SK-N-SH (cell line): Measurements from ENCODE around the gene CLDN5. TPM values are rescaled to one million over a fixed set of nuclear protein-coding genes. Genes with fewer than 3 reads are reported as not detected.

ENCODE experiments used
- CTCF ChIA-PET: fragments of 300-600, 350-600 bp; formaldehyde crosslinking; extraction: SDS; loops from one replicate; lab custom pipeline; 2021; lab: Yijun Ruan, JAX
- POLR2A ChIA-PET: fragments of 350-600 bp; sonication (Branson Sonifier 250); formaldehyde crosslinking; extraction: SDS; loops from one replicate; lab custom pipeline; 2020; ENCODE audit warnings: antibody characterized with exemption, inconsistent platforms; lab: Yijun Ruan, JAX
- DNase-seq: peaks from one replicate; pipeline ENCODE4 v3.0.0; 2012
- H2AFZ ChIP-seq: fragments of 200-600 bp; sonication (generic); 2 replicates; pipeline ENCODE4 v1.8.1; 2016; ENCODE audit warnings: antibody characterized with exemption, mild to moderate bottlenecking, low read depth
- H3F3A ChIP-seq: fragments of 200-600 bp; sonication (generic); replicated peaks from 2 replicates; pipeline ENCODE3; 2016; ENCODE audit warnings: antibody characterized with exemption, mild to moderate bottlenecking; ENCODE audit not compliant: insufficient read depth
- H3K27ac ChIP-seq, 2 experiments: fragments of 200-500 bp in 1 of 2; fragments of 200-600 bp in 1 of 2; sonication (Bioruptor generic) in 1 of 2; sonication (generic), shearing (Covaris generic) in 1 of 2; 2 replicates each; pipeline versions ENCODE4 v1.5.1 to v1.6.1; 2014 to 2016; ENCODE audit warnings: low read depth in 2 of 2, inconsistent platforms in 1 of 2, low read length in 1 of 2, mild to moderate bottlenecking in 1 of 2, mixed read lengths in 1 of 2
- H3K27me3 ChIP-seq: fragments of 200-600 bp; sonication (generic), shearing (Covaris generic); 2 replicates; pipeline ENCODE4 v1.6.1; 2016; ENCODE audit warnings: mixed run types; ENCODE audit not compliant: insufficient read depth
- H3K36me3 ChIP-seq, 2 experiments: fragments of 200-500 bp in 1 of 2; fragments of 200-600 bp in 1 of 2; sonication (Bioruptor generic) in 1 of 2; sonication (generic) in 1 of 2; replicated peaks in 1 of 2; 2 replicates each; pipeline versions ENCODE3 to v1.5.1; 2014 to 2016; ENCODE audit warnings: low read length in 1 of 2, mild to moderate bottlenecking in 1 of 2; ENCODE audit not compliant: insufficient read depth in 2 of 2, control insufficient read depth in 1 of 2
- H3K4me1 ChIP-seq, 2 experiments: fragments of 200-500 bp in 1 of 2; fragments of 200-600 bp in 1 of 2; sonication (Bioruptor generic) in 1 of 2; sonication (generic), shearing (Covaris generic) in 1 of 2; 2 replicates each; pipeline versions ENCODE4 v1.5.1 to v1.6.1; 2014 to 2016; ENCODE audit warnings: low read depth in 1 of 2, low read length in 1 of 2, mixed run types in 1 of 2; ENCODE audit not compliant: insufficient read depth in 2 of 2, control insufficient read depth in 1 of 2
- H3K4me2 ChIP-seq: fragments of 200-600 bp; sonication (generic), shearing (Covaris generic); 2 replicates; pipeline ENCODE4 v1.6.1; 2017; ENCODE audit warnings: mixed run types
- H3K4me3 ChIP-seq, 2 experiments: fragments of 200-500 bp in 1 of 2; fragments of 200-600 bp in 1 of 2; sonication (Bioruptor generic) in 1 of 2; sonication (generic), shearing (Covaris generic) in 1 of 2; 2 replicates each; pipeline versions ENCODE4 v1.5.1 to v1.8.1; 2014 to 2016; ENCODE audit warnings: low read depth in 2 of 2, inconsistent platforms in 1 of 2, low read length in 1 of 2, mild to moderate bottlenecking in 1 of 2, mixed read lengths in 1 of 2, moderate library complexity in 1 of 2
- H3K79me2 ChIP-seq: fragments of 200-600 bp; sonication (generic); 2 replicates; pipeline ENCODE4 v1.8.1; 2017; ENCODE audit warnings: mild to moderate bottlenecking; ENCODE audit not compliant: insufficient read depth
- H3K9ac ChIP-seq: fragments of 200-600 bp; sonication (generic); 2 replicates; pipeline ENCODE4 v1.6.1; 2017; ENCODE audit warnings: mixed run types
- H3K9me2 ChIP-seq: fragments of 200-600 bp; sonication (generic); 2 replicates; pipeline ENCODE4 v1.6.1; 2017; ENCODE audit warnings: mixed run types
- H3K9me3 ChIP-seq: fragments of 200-600 bp; sonication (generic); 2 replicates; pipeline ENCODE4 v1.6.1; 2017; ENCODE audit warnings: mixed run types, mild to moderate bottlenecking, moderate library complexity
- H4K20me1 ChIP-seq: fragments of 200-600 bp; sonication (generic); 2 replicates; pipeline ENCODE4 v1.6.1; 2017; ENCODE audit warnings: mild to moderate bottlenecking, mixed run types; ENCODE audit not compliant: insufficient read depth
- CHD2 ChIP-seq: fragments of 150-350 bp; IDR thresholded peaks from 2 replicates; pipeline ENCODE4 v1.6.1; 2018; ENCODE audit warnings: low read length; ENCODE audit not compliant: partially characterized antibody
- ELF1 ChIP-seq: IDR thresholded peaks from 2 replicates; pipeline ENCODE4 v1.4.0; 2012
- FOXJ3 ChIP-seq: sonication (generic); formaldehyde crosslinking; IDR thresholded peaks from 2 replicates; pipeline ENCODE4 v1.5.1; 2020; ENCODE audit warnings: mild to moderate bottlenecking, missing genetic modification reagents
- FOXM1 ChIP-seq: IDR thresholded peaks from 2 replicates; pipeline ENCODE4 v1.4.0; 2012; ENCODE audit warnings: low read depth, mild to moderate bottlenecking
- POLR2AphosphoS5 ChIP-seq: IDR thresholded peaks from 2 replicates; pipeline ENCODE4 v1.6.1; 2012; ENCODE audit warnings: low read depth, low read length
- RFX5 ChIP-seq: IDR thresholded peaks from 2 replicates; pipeline ENCODE4 v1.6.1; 2012; ENCODE audit warnings: mild to moderate bottlenecking, improper control_type of control experiment, low read length
- SMC3 ChIP-seq: IDR thresholded peaks from 2 replicates; pipeline ENCODE4 v1.6.1; 2012; ENCODE audit warnings: low read depth, low read length, improper control_type of control experiment
- TCF12 ChIP-seq: IDR thresholded peaks from 2 replicates; pipeline ENCODE4 v1.4.0; 2012
- YY1 ChIP-seq: IDR thresholded peaks from 2 replicates; pipeline ENCODE4 v1.4.0; 2012; ENCODE audit warnings: low read depth, mild to moderate bottlenecking
- WGBS: methylation state at CpG from one replicate; pipeline ENCODE4 v1.1.6; 2017; ENCODE audit warnings: low lambda C conversion rate; 5-methylcytosine and 5-hydroxymethylcytosine counted together
- polyA plus RNA-seq, 3 experiments: library from polyadenylated mRNA; depleted of rRNA; stranded (reverse); fragments of >200 nt; gene quantifications; 2 replicates each; pipeline ENCODE4 v1.2.3, GENCODE V29; 2012
- TF ChIP-seq, protein P1 (sequence below): fragments of 150-350 bp; IDR thresholded peaks from 2 replicates; pipeline ENCODE4 v1.6.1; 2017; ENCODE audit warnings: antibody characterized with exemption, low read length, low read depth, borderline replicate concordance
- TF ChIP-seq, protein P2 (sequence below): IDR thresholded peaks from 2 replicates; pipeline ENCODE4; 2012

CLDN5 gene
- polyA plus RNA-seq, 1 of the 3 experiments (the other 2 are of a cell fraction) = not detected

DNA sequence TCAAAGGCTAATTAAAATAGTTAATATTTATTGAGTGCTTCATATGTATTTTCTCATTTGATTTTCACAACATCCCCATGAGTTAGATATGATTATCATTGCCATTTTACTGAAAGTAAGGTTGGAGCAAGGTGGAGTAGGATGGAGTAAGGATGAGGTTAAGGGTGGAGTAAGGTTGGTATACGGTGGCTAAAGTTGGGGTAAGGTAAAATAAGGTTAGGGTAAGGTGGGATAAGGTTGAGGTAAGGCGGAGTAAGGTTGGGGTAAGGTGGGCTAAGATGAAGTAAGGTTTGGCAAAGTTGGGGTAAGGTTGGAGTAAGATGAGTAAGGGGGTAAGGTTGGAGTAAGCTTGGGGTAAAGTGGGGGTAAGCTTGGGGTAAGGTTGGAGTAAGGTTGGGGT is 45.8 kb upstream of the CLDN5 start:
- CTCF ChIA-PET = interaction anchor here (0.9 kb wide), 1 partner anchor 9 kb away, joined by 3 read pairs; no protein-coding TSS in a partner anchor
- POLR2A ChIA-PET = no interaction called here

DNA sequence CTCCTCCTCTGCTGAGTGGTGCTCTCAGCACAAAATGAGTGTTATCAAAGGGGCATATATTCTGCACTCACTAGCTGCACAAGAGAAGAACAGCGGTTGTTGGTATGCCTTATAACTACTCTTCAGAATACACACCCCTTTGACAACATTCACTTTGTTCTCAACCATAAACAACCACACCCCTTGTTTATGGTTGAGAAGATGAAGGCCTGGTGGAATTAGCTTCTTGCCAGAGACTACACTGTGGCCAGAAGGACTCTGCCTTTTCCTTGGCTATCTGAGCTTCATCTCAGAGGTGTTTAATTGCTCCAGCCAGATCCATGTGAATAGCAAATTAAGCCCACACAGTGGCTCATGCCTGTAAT is 45.0 kb upstream of the CLDN5 start:
- H2AFZ ChIP-seq = no peak overlapping the region
- TF ChIP-seq, protein P1, sequence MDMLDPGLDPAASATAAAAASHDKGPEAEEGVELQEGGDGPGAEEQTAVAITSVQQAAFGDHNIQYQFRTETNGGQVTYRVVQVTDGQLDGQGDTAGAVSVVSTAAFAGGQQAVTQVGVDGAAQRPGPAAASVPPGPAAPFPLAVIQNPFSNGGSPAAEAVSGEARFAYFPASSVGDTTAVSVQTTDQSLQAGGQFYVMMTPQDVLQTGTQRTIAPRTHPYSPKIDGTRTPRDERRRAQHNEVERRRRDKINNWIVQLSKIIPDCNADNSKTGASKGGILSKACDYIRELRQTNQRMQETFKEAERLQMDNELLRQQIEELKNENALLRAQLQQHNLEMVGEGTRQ = no peak
- TF ChIP-seq SMC3 = no peak
- TF ChIP-seq, all 33 proteins: peak for 0
- ChIA-PET CTCF (interaction anchor here (0.9 to 1.6 kb wide), 3 partner anchors 9 to 61 kb away, joined by 3 to 7 read pairs (median 4); no protein-coding TSS in a partner anchor), POLR2A (no interaction called here)
- H3K9me2 ChIP-seq = no peaks in the 10 kb centered on the region
- DNase-seq = no peak
- H3F3A ChIP-seq = no peaks in the 10 kb centered on the region
- H3K4me1 ChIP-seq = no peaks in the 10 kb centered on the region
- H3K4me3 ChIP-seq = no peak overlapping the region
- no peaks in the 10 kb centered on the region for H3K79me2 ChIP-seq
- H4K20me1 ChIP-seq = no peaks in the 10 kb centered on the region
- H3K4me2 ChIP-seq = no peak overlapping the region
- H3K9me3 ChIP-seq = no peaks in the 10 kb centered on the region
- H3K9ac ChIP-seq = no peak overlapping the region
- H3K27ac ChIP-seq = no peak overlapping the region
- no peaks in the 10 kb centered on the region for H3K36me3 ChIP-seq
- whole genome bisulfite sequencing = 92% methylated on average over 1 of the region's 1 CpG
- H3K27me3 ChIP-seq = no peaks in the 10 kb centered on the region

More for the DNA sequence above, 45.8 kb upstream of the CLDN5 start:
- H3K36me3 ChIP-seq = no peaks in the 10 kb centered on the region
- H3K27me3 ChIP-seq = no peaks in the 10 kb centered on the region
- no peak overlapping the region for H3K4me3 ChIP-seq
- H3K9me2 ChIP-seq = no peaks in the 10 kb centered on the region
- no peak overlapping the region for H3K9ac ChIP-seq
- no peak overlapping the region for H2AFZ ChIP-seq
- H3K4me2 ChIP-seq = no peak overlapping the region
- no peak for DNase-seq
- H3K27ac ChIP-seq = no peak overlapping the region
- no peaks in the 10 kb centered on the region for H3F3A ChIP-seq
- H4K20me1 ChIP-seq = no peaks in the 10 kb centered on the region
- 52% methylated on average over 2 of the region's 2 CpGs for WGBS
- no peaks in the 10 kb centered on the region for H3K4me1 ChIP-seq
- H3K9me3 ChIP-seq = no peaks in the 10 kb centered on the region
- TF ChIP-seq YY1 (no peak), CHD2 (no peak), FOXM1 (no peak), POLR2AphosphoS5 (no peak), TCF12 (no peak), RFX5 (no peak), FOXJ3 (CRISPR knock-in tag) (no peak), ELF1 (no peak)
- TF ChIP-seq, protein P2, sequence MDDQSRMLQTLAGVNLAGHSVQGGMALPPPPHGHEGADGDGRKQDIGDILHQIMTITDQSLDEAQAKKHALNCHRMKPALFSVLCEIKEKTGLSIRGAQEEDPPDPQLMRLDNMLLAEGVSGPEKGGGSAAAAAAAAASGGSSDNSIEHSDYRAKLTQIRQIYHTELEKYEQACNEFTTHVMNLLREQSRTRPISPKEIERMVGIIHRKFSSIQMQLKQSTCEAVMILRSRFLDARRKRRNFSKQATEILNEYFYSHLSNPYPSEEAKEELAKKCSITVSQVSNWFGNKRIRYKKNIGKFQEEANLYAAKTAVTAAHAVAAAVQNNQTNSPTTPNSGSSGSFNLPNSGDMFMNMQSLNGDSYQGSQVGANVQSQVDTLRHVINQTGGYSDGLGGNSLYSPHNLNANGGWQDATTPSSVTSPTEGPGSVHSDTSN = no peak
- no peaks in the 10 kb centered on the region for H3K79me2 ChIP-seq
